ENCODE results near the gene ATXN2.
"Not testable (repeated sequence)": the region's sequence is repeated elsewhere in the genome, so short reads cannot be mapped to it uniquely, and the experiment has no call there.

The ATXN2 gene

DNA sequence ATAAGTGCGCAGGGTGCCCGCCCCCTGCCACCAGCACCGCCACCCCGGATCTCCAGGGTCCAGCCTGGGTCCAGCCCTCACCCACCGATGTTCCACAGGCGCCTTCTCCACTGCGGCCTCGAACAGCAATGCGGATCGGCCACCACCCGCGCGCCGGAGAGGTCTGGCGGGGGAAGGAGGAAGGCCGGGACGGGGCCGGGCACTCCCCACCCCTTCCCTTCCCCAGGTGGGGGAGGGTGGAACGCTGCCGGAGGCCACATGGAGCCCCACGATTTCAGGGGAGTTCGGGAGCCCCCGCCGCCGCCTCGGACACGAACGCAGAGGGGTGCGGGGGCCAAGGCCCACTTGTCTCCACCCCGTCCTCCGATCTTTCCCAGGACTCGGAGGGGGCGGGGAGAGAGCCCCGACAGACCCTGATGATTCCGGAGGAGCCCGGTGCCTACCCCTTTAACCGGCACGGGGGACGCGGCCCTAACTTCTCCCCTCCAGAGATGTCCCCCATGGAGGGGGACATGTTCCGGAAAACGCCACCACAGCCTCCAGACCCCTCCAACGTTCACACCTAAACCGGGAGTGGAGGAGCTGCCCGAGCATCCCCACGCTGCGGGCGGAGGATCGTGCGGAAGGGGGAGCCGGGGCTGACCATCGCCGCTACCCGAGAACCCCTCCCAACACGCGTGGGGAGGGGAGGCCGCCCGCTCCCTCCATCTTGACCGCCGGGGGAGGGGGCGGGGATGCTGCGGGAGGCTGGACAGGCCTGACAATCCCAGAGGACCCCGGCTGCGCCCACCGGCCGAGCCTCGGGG lies 1.1 kb downstream of the ATXN2 start:
- peak; percentile 21 for DNase-seq

DNA sequence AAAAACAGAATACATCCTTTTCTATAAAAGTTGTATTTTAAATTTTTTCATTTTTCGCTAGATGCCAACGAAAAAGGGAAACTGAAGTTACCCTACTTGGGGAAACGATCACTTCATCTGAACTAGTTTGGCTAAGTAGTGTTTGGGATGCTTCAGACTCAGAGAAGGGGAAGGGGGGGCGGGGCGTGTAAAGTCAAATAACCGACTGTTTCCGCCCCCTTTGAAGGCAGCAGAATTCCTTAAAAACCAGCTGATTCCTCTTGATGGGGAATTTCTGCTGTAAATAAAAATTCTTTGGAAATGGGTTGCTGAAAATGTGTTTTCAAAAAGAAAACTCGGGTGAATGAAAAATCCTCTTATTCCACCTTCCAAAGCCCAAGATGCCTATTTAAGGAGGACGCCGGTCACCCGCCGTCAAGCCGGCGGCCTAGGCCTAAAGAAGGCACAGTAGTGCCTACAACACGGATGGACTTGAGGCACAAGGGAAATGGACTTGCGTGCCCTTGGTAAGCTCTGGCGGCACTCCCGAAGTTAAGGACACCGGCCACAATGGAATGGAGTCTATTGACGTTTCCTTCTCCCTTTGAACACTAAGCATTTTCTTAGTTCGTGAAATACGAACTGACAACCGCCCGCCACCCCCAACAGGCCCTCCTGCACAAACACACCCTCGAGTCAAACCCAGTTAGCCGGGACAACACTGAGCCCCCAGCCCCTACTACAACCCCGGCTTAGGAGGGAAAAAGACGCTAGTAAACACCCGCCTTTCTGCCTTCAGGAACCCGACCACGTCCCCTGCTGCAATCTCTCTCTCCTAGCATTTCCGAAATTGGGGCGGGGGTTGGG lies 1.9 kb downstream of the ATXN2 start:
- DNase-seq: no peak

GRCh38 chr12:111595341-111595835 lies 3.7 kb downstream of the ATXN2 start:
- DNase-seq: not testable (repeated sequence)

GRCh38 chr12:111591399-111592010 lies 7.6 kb downstream of the ATXN2 start:
- not testable (repeated sequence) for DNase-seq

- DNase-seq: no peak
Measured at GRCh38 chr12:111590552-111590951, 8.6 kb downstream of the ATXN2 start.

GRCh38 chr12:111589601-111590000 lies 9.5 kb downstream of the ATXN2 start:
- DNase-seq: no peak

GRCh38 chr12:111588010-111588409 lies 11.1 kb downstream of the ATXN2 start:
- DNase-seq: no peak

DNA sequence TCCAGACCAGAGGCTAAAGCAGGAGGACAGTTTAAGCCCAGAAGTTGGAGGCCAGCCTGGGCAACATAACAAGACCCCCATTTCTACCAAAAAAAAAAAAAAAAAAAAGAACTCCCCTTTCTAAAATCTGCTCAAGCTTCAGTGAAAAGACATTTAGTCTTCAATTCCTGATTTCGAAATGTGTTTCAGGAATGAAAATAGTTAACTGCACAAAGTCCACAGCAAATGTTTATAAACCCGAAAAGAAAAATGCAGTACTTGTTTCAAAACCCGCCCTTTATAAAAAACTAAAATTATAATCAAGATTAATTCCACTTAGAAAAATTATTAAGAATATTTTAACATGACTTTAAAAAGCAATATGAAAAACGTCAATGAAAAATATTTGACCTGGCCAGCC lies 12.1 kb downstream of the ATXN2 start:
- DNase-seq: no peak

GRCh38 chr12:111585690-111586089 lies 13.4 kb downstream of the ATXN2 start:
- no peak for DNase-seq

- no peak for DNase-seq
Measured at GRCh38 chr12:111584959-111585358, 14.2 kb downstream of the ATXN2 start.

DNA sequence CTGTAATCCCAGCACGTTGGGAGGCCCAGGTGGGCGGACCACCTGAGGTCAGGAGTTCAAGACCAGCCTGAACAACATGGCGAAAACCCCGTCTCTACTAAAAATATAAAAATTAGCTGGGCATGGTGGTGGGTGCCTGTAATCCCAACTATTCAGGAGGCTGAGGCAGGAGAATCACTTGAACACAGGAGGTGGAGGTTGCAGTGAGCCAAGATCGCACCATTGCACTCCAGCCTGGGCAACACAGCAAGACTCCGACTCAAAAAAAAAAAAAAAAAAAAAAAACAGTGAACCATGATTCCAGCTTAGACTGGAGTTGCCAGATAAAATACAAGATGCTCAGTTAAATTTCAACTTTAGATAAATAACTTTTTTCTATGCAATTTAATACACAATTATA lies 15.6 kb downstream of the ATXN2 start:
- DNase-seq: not testable (repeated sequence)

DNA sequence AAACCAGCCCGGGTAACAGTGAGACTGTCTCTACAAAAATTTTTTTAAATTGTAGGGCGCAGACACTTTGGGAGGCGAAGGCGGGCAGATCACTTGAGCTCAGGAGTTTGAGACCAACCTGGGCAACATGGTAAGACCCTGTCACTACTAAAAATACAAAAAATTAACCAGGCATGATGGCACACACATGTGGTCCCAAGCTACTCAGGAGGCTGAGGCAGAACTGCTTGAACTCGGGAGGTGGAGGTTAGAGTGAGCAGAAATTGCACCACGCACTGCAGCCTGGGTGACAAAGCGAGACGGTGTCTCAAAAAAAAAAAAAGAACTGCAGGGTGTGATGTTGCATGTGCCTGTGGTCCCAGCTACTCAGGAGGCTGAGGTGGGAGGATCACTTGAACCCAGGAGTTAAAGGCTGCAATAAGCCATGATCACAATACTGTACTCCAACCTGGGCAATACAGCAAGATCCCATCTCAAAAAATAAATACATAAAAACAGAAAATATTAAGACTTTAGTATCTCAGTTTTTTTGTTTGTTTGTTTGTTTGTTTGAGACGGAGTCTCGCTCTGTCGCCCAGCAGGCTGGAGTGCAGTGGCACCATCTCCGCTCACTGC lies 16.9 kb downstream of the ATXN2 start:
- DNase-seq: no peak

DNA sequence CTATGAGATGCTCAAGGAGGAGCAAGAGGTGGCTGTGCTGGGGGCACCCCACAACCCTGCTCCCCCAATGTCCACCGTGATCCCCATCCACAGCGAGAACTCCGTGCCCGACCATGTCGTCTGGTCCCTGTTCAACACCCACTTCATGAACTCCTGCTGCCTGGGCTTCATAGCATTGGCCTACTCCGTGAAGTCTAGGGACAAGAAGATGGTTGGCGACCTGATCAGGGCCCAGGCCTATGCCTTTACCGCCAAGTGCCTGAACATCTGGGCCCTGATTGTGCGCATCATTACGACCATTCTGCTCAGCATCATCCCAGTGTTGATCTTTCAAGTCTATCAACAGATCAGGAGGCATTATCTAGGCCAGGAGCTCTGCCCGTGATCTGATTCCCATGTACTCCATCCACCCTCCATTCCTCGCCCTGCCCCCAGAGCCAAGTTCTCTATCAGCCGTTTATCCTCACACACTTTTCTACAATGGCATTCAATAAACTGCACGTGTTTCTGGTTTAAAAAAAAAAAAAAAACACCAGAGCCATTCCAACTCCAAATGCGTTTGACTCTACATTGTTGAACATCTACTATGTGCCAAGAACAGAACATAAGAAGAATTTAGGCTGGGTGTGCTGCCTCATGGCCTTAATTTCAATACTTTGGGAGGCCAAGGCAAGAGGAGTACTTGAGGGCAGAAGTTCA lies 17.5 kb downstream of the ATXN2 start:
- DNase-seq: no peak

- DNase-seq: no peak
Measured at GRCh38 chr12:111580737-111581136, 18.4 kb downstream of the ATXN2 start.

DNA sequence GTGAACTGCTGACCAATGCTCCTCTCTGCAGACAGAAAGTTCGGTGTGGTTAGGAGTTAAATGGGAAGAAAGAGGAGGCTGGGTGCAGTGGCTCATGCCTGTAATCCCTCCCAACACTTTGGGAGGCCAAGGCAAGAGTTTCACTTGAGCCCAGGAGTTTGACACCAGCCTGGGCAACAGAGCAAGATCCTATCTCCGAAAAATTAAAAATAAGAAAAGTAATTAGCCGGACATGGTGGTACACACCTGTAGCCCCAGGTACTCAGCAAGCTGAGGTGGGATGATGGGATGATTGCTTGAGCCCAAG lies 19.0 kb downstream of the ATXN2 start:
- DNase-seq: no peak

- DNase-seq: no peak
Measured at GRCh38 chr12:111578971-111579340, 20.2 kb downstream of the ATXN2 start.

DNA sequence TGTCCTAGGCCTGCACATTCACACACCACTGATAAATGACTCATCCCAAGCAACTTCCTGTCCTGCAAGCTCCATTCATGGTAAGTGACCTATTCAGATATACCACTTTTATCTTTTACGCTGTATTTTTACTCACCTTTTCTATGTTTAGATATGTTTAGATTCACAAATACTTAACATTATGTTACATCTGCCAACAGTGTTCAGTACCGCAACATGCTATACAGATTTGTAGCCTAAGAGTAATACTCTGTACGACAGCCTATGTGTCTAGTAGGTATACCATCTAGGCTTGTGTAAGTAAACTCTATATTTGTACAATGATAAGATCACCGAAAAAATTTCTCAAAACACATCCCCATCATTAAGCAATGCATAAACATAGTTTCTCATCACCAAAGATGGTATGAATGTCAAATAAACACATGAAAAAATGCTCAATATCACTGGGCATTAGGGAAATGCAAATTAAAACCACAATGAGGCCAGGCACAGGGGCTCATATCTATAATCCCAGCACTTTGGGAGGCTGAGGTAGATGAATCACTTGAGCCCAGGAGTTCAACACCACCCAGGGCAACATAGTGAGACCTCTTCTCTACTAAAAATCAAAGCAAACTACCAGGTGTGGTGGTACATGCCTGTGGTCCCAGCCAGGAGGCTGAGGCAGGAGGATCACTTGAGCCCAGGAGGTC lies 20.7 kb downstream of the ATXN2 start:
- no peak for DNase-seq

DNA sequence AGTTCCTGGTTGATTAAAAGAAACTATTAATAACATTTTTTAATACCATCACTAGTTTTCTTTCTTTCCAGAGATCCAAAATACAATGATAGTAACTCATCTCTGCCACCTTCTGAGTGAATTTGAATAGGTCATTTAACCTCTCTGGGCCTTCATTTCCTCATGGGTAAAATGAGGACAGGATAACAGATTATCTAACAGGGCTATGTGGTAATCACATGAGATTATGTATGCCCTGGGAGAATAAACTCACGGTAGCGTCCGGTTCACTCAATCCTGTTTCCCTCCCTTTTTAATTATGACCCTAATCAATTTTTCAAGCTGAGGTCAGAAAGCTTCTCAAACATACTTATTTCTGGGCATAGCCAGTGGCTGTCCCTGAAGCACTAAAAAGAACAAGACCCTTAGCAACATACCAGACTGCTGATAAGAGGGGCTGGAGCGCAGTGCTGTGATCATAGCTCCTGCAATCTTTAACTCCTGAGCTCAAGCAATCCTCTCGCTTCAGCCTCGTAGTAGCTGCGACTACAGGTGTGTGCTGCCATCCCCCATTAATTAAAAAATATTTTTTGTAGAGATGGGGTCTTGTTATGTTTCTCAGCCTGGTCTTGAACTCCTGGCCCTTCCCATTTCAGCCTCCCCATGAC lies 24.2 kb downstream of the ATXN2 start:
- no peak for DNase-seq

GRCh38 chr12:111573476-111573875 lies 25.6 kb downstream of the ATXN2 start:
- no peak for DNase-seq

DNA sequence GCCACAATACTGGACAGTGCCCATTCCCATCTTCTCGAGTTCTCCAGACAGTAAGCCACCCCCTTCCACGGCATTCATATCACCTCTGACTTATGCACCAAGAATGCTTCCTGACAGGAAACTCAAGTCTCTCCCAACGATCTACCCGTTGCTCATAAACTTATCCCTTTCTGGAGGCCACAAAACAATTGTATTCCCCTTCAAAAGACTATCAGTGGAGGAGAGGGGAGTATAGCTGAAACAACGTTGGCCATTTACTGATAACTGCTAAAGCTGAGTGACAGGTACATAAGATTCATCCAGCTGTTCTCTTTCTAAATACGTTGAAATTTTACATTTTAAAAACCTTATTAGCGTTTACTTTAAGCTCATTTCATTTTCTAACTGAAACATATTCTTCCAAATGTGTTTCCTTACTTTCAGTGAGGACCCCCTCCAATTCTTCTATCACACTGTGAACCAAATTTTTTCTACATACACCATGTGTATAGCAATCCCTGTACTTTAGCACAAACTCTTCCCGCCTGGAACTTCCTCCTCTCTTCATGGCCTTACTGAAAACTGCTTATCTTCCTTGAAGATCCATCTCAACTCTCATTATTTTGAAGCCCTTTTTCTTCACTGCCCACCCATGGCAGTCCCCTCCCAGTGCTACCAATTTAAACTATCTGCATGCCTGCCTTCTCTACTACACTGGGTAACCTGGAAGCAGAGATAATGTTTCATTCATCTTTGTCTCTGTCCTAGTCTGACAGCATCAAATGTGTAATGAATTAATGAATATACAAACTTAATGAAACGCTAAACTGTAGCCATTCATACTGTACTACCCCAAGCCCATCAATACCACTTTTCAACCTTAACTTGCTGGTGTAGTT lies 28.8 kb downstream of the ATXN2 start:
- DNase-seq: no peak
